GM18907 (cell line): ENCODE measurements around the gene P2RX2.

ENCODE experiments used
- ATAC-seq: cut with Tn5 transposase; IDR thresholded peaks from one replicate; pipeline ENCODE4 v1.9.1; 2021; ENCODE audit warnings: mild to moderate bottlenecking, moderate library complexity; ENCODE audit not compliant: unreplicated experiment

P2RX2 gene

DNA sequence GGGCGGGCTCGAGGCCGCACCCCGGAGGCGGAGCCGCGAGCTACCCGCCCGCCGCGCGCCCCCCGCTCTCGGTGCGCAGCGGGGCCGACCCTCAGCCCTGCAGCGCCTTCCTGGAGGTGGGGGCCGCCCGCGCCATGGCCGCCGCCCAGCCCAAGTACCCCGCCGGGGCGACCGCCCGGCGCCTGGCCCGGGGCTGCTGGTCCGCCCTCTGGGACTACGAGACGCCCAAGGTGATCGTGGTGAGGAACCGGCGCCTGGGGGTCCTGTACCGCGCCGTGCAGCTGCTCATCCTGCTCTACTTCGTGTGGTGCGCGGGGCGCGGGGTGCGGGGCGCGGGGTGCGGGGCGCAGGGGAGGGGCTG, at the start of gene P2RX2:
TSS of gene P2RX2 (plus strand) at position 94 of the 361 bp plus-strand sequence. CDS start at position 135, 41 bp downstream.
- ATAC-seq: no peak

DNA sequence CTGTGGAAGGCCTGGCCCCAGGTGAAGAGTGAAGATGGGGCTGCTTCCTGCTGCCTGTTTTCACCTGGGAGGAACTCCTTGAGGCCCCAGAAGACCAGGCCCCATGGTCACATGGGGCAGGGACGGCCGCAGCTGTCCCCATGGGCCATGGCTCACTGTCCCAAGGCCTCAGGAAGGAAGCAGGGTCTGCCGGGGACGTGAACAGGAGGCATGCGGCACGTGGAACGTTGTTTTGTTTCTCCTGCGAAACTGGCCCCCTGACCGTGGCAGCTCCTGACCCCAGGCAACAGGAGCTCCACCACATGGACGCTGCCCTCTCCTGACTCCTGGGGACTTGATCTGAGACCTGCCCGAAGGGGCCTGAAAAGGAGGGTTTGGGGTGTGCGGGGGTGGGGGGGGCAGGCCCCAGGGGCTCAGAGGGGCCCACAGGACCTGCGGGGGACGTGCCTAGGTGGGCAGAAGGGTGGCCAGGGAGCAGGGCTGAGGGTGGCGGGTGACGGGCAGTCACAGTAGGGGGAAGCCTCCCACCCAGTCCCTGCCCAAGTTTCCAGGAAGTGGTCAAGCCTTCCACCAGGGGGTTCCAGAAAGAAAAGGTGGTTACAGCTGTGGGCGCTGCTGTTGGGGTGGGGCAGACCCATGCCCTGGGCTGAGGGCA, 49.6 kb upstream of the P2RX2 start:
- ATAC-seq: no peak

DNA sequence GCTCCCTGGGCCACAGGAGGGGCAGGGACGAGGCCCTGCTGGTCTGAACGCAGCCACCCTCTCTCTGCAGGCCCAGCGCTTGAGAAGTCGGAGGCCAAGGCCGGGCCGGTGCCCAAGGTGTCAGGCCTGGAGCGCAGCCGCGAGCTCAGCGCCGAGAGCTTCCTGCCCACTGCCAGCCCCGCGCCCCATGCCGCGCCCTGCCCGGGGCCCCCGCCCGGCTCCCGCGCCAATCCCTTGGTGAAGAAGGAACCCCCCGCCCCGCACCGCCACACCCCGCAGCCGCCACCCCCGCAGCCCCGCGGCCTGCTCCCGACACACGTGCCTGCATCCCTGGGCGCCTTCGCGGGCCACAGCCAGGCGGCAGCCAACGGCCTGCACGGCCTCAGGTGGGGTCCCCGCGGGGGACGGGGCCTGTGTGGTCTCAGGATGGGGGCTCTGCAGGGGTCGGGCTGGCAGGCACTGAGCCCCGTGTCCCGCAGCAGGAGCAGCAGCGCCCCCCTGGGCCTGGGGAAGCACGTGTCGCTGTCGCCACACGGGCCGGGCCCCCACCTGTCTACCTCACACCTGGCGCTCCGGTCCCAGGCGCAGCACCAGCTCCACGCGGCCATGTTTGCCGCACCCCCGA, 48.6 kb upstream of the P2RX2 start:
- no peak for ATAC-seq

DNA sequence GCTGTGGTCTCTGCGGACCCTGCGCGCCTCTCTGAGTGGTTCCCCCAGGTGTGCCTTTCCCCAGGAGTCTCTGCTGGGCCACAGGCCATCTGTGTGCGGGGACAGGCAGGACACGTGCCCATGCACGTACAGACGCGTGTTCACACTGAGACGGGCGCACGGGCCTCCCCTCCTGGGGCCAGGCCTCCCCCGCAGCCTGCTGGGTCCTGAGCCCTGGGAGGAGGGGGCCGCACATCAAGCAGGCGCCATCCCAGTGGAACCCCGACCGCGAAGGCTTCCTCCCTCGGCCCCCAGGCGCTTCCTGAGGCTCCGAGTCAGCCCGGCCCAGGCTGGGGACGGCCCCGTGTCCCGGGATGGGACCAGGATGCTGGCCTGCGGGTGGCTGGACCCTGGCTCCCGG, 47.9 kb upstream of the P2RX2 start:
- no peak for ATAC-seq

DNA sequence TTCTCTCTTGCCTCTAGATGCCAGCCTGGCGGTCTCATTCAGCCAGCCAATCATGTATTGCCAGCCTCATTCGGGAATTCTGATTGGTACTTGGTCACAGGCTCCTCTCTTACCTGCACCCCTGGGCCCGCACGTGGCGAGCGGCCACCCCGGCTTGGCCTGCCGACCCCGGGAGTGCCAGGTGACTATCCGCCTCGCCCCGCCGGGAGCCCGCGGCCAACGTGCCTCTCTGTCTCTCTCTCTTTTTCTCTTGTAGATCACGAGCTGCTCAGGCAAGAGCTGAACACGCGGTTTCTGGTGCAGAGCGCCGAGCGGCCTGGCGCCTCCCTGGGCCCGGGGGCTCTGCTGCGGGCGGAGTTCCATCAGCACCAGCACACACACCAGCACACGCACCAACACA, 47.5 kb upstream of the P2RX2 start:
- no peak for ATAC-seq

DNA sequence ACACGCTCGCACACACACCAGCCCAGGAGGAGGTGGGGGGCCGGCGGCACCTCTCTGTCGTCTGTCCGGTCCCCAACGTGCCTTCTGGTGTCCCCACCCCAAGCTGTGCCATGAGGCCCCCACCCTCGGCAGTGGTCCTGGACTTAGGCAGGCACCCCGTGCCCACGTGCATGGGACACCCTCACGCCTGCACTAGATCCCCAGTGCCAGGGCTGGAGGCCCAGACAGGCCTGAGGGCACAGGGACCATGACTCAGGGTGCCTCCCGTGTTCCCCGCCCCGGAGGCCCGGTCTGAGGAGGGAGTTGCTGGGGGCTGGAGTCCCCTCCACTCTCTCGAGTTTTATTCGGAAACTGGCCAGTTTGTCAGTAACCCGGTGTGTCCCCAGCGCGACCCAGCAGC, 47.0 kb upstream of the P2RX2 start:
- ATAC-seq: no peak

DNA sequence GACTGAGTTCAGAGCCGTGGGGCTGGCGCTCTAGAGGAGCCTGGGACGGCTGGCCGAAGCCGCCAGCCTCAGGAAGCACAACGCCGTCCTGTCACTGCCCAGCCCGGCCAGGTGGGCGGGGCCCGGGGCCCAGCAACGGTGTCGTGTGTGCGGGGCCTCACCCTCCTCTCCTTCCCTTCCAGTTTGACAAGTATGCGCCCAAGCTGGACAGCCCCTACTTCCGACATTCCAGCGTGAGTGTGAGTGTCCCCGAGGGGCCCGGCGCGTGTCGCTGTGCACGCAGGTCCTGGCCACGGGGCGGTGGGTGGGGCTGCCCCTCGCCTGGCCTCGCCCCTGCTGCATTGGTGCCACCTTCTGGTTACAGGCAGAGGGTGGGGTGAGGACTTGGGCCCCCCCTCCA, 46.5 kb upstream of the P2RX2 start:
- no peak for ATAC-seq

DNA sequence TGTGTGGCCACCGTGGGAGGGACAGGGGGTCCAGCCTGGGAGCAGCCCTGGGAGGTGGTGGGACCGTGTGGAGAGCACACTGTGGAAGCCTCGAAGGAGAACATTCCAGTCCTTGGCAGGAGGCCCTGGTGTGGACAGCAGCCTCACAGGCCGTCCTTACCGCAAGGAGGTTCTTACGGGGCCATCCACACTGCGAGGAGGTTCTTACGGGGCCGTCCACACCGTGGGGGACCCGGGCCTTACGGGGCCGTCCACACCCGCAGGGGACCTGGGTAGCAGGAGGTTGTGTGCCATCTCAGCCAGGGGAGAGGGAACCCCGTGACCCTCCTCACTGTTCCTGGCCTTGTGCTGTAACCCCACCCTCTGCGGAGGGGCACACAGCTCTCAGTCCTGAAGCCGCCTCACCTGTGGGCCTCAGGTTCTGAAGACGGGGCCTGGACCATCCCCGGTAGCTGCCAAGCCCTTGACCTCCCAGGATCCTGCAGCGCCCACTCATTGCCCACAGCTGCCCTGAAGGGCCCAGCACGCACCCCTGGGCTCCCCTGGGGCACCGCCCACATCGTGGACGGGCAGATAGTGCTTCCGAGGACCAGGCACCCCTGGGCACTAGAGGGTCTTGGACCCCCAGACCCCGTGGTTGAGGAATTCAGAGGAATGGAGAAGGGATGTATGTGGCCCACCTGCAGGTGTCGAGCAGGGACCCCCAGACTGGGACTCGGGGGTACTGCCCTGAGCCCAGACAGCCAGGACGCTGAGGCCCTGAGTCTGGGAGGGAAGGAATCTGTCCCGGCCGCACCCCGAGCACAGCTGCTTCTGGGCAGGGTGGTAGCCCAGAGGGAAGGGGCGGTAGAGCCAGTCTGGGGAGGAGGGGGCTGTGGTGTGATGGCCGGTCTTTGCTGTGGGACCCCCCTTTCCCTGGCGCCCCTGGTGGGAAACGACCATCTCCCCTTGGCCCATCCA, 45.5 kb upstream of the P2RX2 start:
- ATAC-seq: no peak

DNA sequence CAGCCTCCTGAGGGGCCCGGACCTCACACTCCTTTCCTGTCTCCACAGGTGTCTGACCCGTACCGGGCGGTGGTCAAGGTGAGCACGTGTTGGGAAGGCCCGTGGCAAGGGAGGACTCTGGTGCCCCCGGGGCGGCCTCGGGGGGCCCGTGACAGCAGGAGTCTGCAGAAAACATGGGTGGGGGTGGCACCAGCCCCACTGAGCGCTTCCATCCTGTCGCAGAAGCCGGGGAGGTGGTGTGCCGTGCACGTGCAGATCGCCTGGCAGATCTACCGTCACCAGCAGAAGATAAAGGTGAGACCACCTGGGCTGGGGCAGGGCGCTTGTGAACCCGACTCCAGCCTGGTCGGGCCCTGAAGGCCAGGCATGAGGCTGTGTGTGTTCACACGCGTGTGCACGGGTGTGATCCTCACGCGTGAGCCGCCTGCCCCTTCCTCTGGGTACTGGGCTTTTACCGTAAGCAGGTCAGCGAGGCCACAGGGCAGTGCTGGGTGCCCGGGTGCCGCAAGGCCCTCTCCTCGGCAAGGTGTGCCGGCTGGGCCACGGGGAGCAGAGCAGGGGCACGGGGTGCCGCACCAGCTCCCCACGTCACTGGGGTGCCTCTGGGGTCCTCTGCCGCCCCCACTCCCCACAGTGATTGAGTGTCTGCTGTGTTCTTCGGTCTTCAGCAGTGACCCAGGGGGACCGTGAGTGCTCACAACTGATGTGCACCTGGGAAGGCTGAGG, 44.1 kb upstream of the P2RX2 start:
- ATAC-seq: no peak

DNA sequence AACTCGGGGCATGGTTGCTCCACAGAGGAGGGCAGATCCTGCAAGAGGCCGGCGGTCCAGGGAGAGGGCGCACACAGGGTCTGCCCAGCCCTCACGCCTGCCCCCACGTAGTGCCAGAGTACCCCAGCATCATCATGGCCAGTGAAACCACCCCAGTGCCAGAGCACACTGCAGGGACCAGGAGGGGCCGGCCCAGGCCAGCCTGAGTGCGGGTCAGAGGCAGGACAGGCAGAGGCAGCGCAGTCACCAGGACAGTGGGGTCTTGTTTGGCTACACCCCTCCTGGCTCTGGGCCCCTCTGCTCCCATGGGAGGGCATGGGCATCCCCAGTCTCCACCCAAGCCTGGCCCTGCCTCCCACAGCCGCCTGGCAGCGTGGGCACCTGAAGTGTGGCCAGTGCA, 42.9 kb upstream of the P2RX2 start:
- no peak for ATAC-seq

DNA sequence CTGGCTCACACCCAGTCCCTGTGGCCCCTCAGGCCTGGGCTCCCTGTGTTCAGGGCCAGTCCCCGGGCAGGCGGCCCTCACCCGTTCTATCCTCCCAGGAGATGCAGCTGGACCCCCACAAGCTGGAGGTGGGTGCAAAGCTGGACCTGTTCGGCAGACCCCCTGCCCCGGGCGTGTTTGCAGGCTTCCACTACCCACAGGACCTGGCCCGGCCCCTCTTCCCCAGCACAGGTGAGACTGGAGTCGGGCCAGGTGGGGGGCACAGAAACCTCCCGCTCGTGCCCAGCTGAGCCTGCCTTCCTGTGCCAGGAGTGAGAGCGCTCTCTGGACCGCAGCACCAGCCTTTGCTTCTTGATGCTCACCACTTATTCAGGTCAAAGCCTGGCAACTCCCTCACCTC, 41.9 kb upstream of the P2RX2 start:
- no peak for ATAC-seq

DNA sequence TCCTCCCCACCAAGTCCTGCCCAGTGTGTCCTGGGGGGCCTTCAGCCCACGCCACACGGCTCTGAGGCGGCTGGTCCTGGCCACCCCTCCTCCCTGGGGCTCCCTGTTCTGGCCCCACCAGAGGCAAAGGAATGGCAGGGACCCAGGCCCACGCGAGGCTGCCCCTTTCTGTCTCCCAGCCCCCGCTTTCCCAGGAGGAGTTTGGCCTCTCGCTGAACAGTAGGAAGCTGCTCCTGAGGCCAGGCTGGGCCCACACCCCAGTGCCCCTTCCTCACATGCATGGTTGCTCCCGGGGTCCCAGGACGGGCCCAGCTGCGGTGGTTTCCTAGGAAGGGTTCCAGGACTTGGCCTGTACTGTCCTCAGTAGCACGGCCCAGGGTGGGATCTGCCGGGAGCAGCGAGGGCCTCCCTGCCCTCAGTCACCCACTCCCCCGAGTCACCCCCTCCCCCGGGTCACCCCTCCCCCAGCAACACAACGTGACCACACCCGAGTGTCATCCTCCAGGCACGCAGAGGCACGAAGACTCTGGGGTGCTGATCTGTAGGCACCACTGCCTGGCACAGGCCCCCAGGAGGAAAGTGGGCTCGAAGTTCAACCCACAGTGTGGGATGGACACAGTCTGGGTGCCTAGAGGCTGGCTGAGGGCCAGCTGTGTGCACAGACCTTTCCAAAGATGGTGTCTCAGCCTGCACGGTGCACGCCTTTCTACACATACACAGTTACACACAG, 41.2 kb upstream of the P2RX2 start:
- ATAC-seq: no peak

DNA sequence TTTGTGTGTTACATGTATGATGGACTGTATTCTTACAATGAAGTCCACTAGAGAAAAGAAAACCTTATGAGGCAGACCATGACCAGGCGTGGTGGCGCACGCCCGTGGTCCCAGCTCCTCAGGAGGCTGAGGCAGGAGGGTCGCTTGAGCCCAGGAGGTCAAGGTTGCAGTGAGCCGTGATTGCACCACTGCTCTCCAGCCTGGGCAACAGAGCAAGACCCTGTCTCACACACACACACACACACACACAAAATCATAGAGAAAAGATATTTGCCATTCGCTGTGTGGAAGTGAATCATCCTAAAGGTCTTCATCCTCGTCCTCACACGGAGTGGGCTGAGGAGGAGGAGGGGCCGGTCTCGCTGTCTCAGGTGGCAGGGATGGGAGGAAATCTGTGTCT, 40.5 kb upstream of the P2RX2 start:
- ATAC-seq: no peak

DNA sequence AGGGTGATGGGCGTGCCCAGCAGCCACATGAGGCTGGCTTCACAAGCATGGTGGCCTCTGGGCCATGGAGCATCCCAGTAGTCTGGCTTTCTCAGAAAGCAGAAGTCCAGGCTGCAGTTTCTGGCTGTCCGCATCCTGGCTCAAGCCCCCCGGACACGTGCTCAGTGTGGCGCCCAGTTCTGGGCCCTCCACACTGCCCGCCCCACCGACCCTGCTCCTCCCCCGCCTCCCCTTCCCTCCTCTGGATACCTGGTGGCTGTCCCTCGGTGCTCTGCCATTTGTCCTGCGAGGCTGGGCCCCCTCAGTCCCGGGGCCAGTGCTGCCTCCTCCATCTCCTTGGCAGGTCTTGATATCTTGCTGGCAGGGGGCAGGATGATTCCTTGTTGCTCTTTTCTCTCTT, 39.8 kb upstream of the P2RX2 start:
- ATAC-seq: no peak

DNA sequence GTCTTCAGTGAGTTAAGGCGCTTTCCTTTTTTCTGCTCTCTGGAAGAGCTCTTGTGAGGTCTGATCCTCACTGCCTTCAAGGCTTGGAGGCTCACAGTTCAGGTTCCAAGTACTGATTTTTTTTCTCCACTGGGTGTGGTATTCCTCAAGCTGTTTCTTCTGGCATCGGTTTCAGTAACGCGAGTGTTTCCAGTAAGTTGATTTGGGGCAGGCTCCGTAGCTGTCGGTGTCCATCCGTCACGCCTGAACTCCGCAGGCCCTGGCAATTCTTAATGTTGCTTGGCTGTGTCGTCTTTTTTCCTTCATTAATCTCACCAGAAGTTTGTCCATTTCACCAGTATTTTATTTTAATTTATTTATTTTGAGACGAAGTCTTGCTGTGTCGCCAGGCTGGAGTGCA, 38.8 kb upstream of the P2RX2 start:
- no peak for ATAC-seq

DNA sequence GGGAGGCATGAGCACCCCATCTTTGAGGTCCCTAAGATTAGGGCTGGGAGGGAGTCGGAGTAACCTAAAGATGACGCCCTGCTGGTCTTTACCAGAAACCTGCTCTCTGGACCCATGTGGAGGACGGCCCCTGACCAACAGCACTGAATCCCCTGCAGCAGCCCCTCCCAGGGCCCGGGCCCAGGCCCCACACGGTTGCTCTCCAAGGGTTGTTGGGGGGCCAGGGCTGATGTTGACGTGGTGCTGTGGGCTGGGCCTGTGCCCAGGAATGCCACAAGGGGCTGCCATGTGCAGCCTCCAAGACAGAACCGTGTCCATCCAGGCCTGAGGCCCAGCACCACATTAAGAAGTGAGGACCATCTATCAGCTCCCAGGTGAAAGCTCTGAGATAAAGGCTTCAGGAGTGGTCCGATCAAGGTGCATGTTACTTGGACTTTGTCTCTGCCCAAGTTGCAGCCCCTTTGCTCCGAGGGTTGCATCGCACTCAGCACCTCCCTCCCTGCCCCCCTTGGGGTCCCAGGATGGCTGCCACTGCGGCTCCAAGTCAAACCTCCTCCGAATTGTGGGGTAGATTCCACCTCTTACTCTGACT, 37.8 kb upstream of the P2RX2 start:
- no peak for ATAC-seq

DNA sequence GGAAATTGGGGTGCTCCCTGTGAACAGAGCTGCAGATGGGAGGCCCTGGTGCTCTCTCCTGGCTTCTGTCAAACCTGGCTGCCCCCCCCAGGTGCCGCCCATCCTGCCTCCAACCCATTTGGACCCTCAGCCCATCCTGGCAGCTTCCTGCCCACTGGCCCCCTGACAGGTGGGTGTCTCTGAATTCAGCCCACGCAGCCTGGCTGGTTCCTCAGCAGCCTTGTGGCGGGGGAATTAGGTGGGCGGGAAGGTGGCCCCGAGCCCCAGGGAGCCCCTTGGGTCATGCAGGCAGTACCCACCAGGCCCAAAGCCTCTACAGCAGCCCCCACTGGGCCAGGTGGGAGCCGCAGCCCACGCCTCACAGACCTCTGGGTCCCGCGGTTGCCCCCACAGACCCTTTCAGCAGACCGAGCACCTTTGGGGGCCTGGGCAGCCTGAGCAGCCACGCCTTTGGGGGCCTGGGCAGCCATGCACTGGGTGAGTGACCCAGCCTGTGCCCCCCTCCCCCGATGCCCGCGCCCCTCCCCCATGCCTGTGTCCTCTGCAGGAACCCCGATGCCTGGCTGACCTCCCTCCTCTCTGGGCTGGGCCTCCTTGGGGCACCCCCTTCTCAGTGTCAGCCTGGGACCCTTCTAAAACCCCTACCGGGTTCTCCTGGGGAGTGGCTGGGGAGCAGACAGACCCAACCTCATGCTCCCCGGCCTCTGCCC, 37.1 kb upstream of the P2RX2 start:
- ATAC-seq: no peak

DNA sequence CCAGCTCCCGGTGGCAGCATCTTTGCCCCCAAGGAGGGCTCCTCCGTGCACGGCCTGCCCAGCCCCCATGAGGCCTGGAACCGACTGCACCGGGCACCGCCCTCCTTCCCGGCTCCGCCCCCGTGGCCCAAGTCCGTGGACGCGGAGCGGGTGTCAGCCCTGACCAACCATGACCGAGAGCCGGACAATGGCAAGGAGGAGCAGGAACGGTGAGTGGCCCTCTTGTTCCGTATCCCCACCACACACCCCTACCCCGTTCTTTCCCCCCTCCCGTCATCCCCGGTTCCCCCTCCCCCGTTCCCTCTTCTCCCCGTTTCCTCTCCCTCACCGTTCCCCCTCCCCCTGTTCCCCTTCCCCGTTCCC, 36.5 kb upstream of the P2RX2 start:
- ATAC-seq: no peak

DNA sequence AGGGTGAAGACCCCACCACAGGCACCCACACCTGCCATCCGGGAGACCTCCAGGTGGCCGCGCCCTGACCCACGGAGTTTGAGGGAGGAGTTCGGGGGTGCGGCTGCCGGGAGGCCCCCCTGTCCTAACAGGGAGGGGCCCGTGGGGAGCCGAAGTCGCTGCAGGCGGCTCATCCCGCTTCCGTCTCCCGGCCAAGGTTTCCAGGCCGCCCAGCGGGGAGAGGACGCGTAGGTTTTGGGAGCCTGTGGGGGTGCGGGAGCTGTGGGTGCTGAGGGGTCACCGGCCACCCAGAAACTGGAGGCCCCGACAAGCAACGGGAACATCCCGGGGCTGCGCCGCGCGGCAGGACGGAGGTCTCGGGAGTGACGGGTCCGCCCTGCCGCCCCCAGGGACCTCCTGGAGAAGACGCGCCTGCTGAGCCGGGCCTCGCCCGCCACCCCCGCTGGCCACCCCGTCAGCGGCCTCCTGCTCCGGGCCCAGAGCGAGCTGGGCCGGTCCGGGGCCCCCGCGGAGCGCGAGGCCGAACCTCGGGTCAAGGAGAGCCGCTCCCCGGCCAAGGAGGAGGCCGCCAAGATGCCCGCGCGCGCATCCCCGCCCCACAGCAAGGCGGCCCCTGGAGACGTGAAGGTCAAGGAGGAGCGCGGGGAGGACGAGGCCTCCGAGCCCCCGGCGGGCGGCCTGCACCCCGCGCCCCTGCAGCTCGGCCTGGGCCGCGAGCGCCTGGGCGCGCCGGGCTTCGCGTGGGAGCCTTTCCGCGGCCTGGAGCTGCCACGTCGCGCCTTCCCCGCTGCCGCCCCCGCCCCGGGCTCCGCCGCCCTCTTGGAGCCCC, 35.8 kb upstream of the P2RX2 start:
- no peak for ATAC-seq
